Natural killer cell treated with Interleukin-12 subunit alpha and Interleukin-12 subunit beta and Interleukin-15 and Interleukin-18, amount 100 ng/mL, for 72 hours (primary cell): ENCODE results near the gene GLRA3. TPM values are rescaled to one million over a fixed set of nuclear protein-coding genes. Genes with fewer than 3 reads are reported as not detected.
"Not testable (repeated sequence)": the region's sequence is repeated elsewhere in the genome, so short reads cannot be mapped to it uniquely, and the experiment has no call there.

Experiments used
- ATAC-seq, 2 donors: fragments of 150-1000 bp; cut with Tn5 transposase in 1 of 2; sonication (Bioruptor Pico), chemical (Tn5 transposase) in 1 of 2; 2 replicates each; pipeline ENCODE4 v1.10.0; 2021
- DNase-seq: peaks from one replicate; pipeline ENCODE4 v3.0.0; 2022; ENCODE audit warnings: low spot score
- H3K27ac Mint-ChIP-seq, 2 donors: 1 replicate in 1 of 2; 2 replicates in 1 of 2; pipeline ENCODE4 v1.8.0; 2022; ENCODE audit warnings: mixed read lengths in 2 of 2, mild to moderate bottlenecking in 1 of 2, moderate library complexity in 1 of 2
- H3K27me3 Mint-ChIP-seq, 2 donors: 1 replicate in 1 of 2; 2 replicates in 1 of 2; pipeline ENCODE4 v1.8.0; 2022; ENCODE audit warnings: mixed read lengths in 2 of 2
- H3K36me3 Mint-ChIP-seq: one replicate; pipeline ENCODE4 v1.8.0; 2022; ENCODE audit warnings: mixed read lengths
- H3K4me1 Mint-ChIP-seq, 2 donors: 1 replicate in 1 of 2; 2 replicates in 1 of 2; pipeline ENCODE4 v1.8.0; 2022; ENCODE audit warnings: low read depth in 2 of 2, mixed read lengths in 2 of 2, mild to moderate bottlenecking in 1 of 2
- H3K4me3 Mint-ChIP-seq: one replicate; pipeline ENCODE4 v1.8.0; 2022; ENCODE audit warnings: mixed read lengths
- H3K9me3 Mint-ChIP-seq: 2 replicates; pipeline ENCODE4 v1.8.0; 2022; ENCODE audit warnings: mixed read lengths
- total RNA-seq, 2 donors: library from RNA; stranded (reverse); gene quantifications; one replicate each; pipeline ENCODE4 v1.2.3, GENCODE V29; 2022

Gene GLRA3
- not detected for total RNA-seq

- Mint-ChIP-seq H3K27me3 (peaks cover 0 to 3% of the 10 kb centered on the region in 2 donors), H3K4me3 (no peak within 1 kb of the TSS), H3K27ac (no peak within 1 kb of the TSS), H3K36me3 (no peaks in the 10 kb centered on the region), H3K9me3 (peaks cover 4% of the 10 kb centered on the region), H3K4me1 (no peaks in the 10 kb centered on the region)
- DNase-seq (no peak), ATAC-seq (no peak)
These were observed at the start of gene GLRA3 for GRCh38 chr4:174828845-174829701. Gene GLRA3 (minus strand): TSS chr4:174829247. CDS start chr4:174828811, 436 bp downstream.

DNA sequence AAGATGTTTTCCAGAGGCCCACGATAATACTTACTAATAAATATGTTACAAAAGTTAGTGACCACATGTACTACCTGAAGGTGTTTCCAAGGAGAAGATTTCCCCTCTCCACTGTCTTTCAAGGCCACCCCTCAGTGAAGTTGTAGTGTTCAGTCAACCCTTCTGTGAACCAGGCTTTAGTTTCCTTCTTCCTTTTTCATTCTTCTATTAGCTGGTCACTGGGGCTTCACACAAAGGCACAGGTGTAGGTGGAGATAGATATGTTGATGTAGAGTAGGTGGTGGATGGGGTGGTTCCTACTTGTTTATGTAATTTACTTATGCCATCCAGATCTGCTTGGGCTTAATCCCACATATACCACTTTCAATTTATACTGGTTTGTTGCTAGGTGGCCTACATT lies 45.9 kb upstream of the GLRA3 start:
- Mint-ChIP-seq H3K27ac (no peak overlapping the region), H3K9me3 (no peaks in the 10 kb centered on the region), H3K4me3 (no peak overlapping the region), H3K27me3 (no peaks in the 10 kb centered on the region), H3K4me1 (no peaks in the 10 kb centered on the region), H3K36me3 (no peaks in the 10 kb centered on the region)
- DNase-seq (no peak), ATAC-seq (no peak)

DNA sequence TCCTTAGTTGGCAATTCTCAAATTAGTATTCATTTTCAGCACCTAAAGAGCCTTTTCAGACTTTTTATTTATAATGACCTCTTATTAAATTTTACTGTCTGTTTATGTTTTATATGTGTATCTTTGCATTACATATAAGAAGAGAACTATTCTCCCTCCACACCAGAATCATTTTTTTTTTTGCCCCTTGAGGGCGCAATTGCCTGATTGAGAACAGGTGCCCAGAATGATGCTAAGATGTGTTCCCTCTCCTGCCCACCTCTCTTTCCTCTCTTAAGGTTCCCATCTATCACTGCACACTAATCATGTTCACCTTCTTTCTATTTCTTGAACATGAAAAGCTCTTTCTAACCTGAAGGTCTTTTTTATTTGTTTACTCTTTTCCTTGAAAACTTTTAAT lies 44.9 kb upstream of the GLRA3 start:
- no peaks in the 10 kb centered on the region for H3K9me3 Mint-ChIP-seq
- no peak for ATAC-seq
- H3K27ac Mint-ChIP-seq: no peak overlapping the region

GRCh38 chr4:174873146-174873545 lies 44.1 kb upstream of the GLRA3 start:
- ATAC-seq, H3K9me3 Mint-ChIP-seq: not testable (repeated sequence)

More for the DNA sequence above, 44.9 kb upstream of the GLRA3 start:
- H3K4me3 Mint-ChIP-seq: no peak overlapping the region
- H3K27me3 Mint-ChIP-seq: no peaks in the 10 kb centered on the region
- no peaks in the 10 kb centered on the region for H3K36me3 Mint-ChIP-seq
- no peaks in the 10 kb centered on the region for H3K4me1 Mint-ChIP-seq
- DNase-seq: no peak

DNA sequence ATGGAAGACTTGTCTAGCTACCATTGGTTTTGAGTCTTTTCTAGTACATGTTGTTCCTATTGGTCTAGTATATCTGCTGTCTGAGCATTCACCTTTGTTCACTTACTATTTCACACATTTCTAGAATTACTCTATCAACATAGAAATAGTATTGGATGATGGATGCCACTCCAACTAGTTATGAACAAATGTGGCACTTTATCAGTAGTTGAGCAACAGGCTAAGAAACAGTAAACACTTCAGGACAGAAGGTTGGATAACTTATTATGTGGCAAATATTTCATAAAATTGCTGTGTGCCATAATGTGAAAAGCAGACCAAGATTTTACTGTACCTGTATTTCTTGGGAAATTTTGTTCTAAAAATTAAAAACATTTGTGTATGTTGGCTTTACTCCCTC lies 42.4 kb upstream of the GLRA3 start:
- Mint-ChIP-seq H3K9me3 (peaks cover 7% of the 10 kb centered on the region), H3K4me3 (no peak overlapping the region), H3K36me3 (no peaks in the 10 kb centered on the region), H3K27me3 (no peaks in the 10 kb centered on the region), H3K27ac (no peak overlapping the region), H3K4me1 (no peaks in the 10 kb centered on the region)
- no peak for ATAC-seq
- no peak for DNase-seq

More at GRCh38 chr4:174873146-174873545, 44.1 kb upstream of the GLRA3 start:
- not testable (repeated sequence) for H3K4me1 Mint-ChIP-seq, H3K27me3 Mint-ChIP-seq, DNase-seq, H3K36me3 Mint-ChIP-seq, H3K27ac Mint-ChIP-seq, H3K4me3 Mint-ChIP-seq

DNA sequence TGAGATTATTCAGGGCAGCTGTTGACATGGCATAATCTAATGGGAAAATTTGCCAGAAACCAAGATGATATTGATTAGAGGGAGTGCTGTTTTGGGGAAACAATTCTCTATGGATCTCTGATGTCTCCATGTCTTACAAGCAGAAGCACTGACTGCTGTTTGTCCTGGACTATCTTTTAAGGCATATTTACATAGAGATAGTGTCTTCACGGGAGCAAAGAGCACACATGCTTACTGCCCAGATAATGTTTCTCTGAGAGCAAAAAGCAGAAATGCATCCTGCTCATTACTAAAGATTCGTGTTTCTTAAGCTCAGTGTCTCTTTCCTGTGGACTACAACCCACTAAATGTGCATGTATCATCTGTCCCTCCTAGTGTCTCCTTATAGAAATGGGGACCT lies 41.3 kb upstream of the GLRA3 start:
- DNase-seq (no peak), ATAC-seq (no peak)
- Mint-ChIP-seq H3K36me3 (no peaks in the 10 kb centered on the region), H3K4me1 (no peaks in the 10 kb centered on the region), H3K27me3 (no peaks in the 10 kb centered on the region), H3K27ac (no peak overlapping the region), H3K4me3 (no peak overlapping the region), H3K9me3 (peaks cover 10% of the 10 kb centered on the region)

GRCh38 chr4:174869339-174869738 lies 40.3 kb upstream of the GLRA3 start:
- H3K9me3 Mint-ChIP-seq: peaks cover 14% of the 10 kb centered on the region
- DNase-seq: no peak
- no peak overlapping the region for H3K27ac Mint-ChIP-seq
- no peaks in the 10 kb centered on the region for H3K4me1 Mint-ChIP-seq
- ATAC-seq: no peak
- H3K27me3 Mint-ChIP-seq: no peaks in the 10 kb centered on the region
- no peaks in the 10 kb centered on the region for H3K36me3 Mint-ChIP-seq
- no peak overlapping the region for H3K4me3 Mint-ChIP-seq

GRCh38 chr4:174867903-174868302 lies 38.9 kb upstream of the GLRA3 start:
- Mint-ChIP-seq H3K27ac (no peak overlapping the region), H3K36me3 (no peaks in the 10 kb centered on the region), H3K9me3 (peaks cover 20% of the 10 kb centered on the region), H3K4me1 (no peaks in the 10 kb centered on the region), H3K4me3 (no peak overlapping the region), H3K27me3 (no peaks in the 10 kb centered on the region)
- ATAC-seq (no peak), DNase-seq (no peak)

GRCh38 chr4:174865418-174865985 lies 36.5 kb upstream of the GLRA3 start:
- Mint-ChIP-seq H3K36me3 (no peaks in the 10 kb centered on the region), H3K4me3 (no peak overlapping the region), H3K27me3 (no peaks in the 10 kb centered on the region), H3K9me3 (peaks cover 23% of the 10 kb centered on the region), H3K4me1 (no peaks in the 10 kb centered on the region), H3K27ac (no peak overlapping the region)
- DNase-seq (no peak), ATAC-seq (no peak)

- Mint-ChIP-seq H3K4me3 (no peak overlapping the region), H3K4me1 (no peaks in the 10 kb centered on the region), H3K9me3 (peaks cover 23% of the 10 kb centered on the region), H3K27me3 (no peaks in the 10 kb centered on the region), H3K27ac (no peak overlapping the region), H3K36me3 (no peaks in the 10 kb centered on the region)
- DNase-seq (no peak), ATAC-seq (no peak)
These were observed 35.0 kb upstream of the GLRA3 start for GRCh38 chr4:174864031-174864430.

- peaks cover 25% of the 10 kb centered on the region for H3K9me3 Mint-ChIP-seq
- H3K36me3 Mint-ChIP-seq: peaks cover 5% of the 10 kb centered on the region
- H3K27ac Mint-ChIP-seq: no peak overlapping the region
- no peaks in the 10 kb centered on the region for H3K27me3 Mint-ChIP-seq
- no peak for DNase-seq
- no peak overlapping the region for H3K4me3 Mint-ChIP-seq
- no peak for ATAC-seq
- no peaks in the 10 kb centered on the region for H3K4me1 Mint-ChIP-seq
These were observed 31.5 kb upstream of the GLRA3 start for GRCh38 chr4:174860588-174860987.

GRCh38 chr4:174859904-174860303 lies 30.9 kb upstream of the GLRA3 start:
- Mint-ChIP-seq H3K9me3 (peaks cover 29% of the 10 kb centered on the region), H3K27me3 (no peaks in the 10 kb centered on the region), H3K4me3 (no peak overlapping the region), H3K36me3 (peaks cover 5% of the 10 kb centered on the region), H3K4me1 (no peaks in the 10 kb centered on the region), H3K27ac (no peak overlapping the region)
- no peak for ATAC-seq
- no peak for DNase-seq

DNA sequence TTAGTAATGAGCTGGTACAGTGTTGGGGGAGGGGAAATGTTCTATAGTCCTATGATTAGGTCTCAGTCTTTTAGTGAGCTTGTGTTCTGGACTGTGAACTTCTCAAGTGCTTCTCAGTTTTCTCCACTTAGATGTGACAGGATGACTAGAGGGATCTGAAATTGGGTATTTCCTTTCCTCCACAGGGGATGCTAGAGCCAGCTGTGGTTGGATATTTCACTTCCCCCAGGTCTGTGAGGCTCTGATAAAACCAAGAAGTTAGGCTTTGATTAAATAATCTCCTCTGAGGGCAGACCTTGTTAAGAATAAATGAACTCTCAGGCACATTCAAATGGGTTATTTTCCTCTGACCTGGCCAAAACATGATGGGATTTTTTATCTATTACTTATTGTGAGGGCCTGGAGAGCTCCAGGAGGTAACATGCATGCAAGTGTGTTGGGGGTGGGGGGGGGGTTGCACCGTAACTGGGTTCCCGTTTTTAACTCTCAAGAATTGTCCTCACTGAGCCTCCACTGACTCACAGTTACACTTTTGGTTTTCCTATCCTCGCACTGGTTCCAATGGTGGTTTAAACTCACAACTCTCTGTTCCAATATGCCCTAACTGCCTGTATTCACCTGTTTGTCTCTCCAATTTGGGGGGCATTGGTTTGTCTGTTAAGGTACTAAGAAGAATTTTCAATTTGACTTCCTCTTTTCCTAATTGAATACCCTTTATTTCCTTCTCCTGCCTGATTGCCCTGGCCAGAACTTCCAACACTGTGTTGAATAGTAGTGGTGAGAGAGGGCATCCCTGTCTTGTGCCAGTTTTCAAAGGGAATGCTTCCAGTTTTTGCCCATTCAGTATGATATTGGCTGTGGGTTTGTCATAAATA lies 28.1 kb upstream of the GLRA3 start:
- Mint-ChIP-seq H3K4me3 (no peak overlapping the region), H3K4me1 (no peaks in the 10 kb centered on the region), H3K9me3 (peaks cover 21% of the 10 kb centered on the region), H3K27ac (no peak overlapping the region), H3K27me3 (no peaks in the 10 kb centered on the region), H3K36me3 (peaks cover 5% of the 10 kb centered on the region)
- DNase-seq: no peak
- no peak for ATAC-seq

GRCh38 chr4:174855050-174855449 lies 26.0 kb upstream of the GLRA3 start:
- Mint-ChIP-seq H3K27me3 (no peaks in the 10 kb centered on the region), H3K27ac (no peak overlapping the region), H3K4me1 (no peaks in the 10 kb centered on the region), H3K36me3 (peaks cover 5% of the 10 kb centered on the region), H3K9me3 (peaks cover 18% of the 10 kb centered on the region), H3K4me3 (no peak overlapping the region)
- no peak for DNase-seq
- no peak for ATAC-seq
